Gastroesophageal sphincter (tissue), 4 donors: Measurements from ENCODE around the gene UBE2G2. TPM values are rescaled to one million over a fixed set of nuclear protein-coding genes. Genes with fewer than 3 reads are reported as not detected.

ENCODE experiments used
- ATAC-seq: fragments of 150-250 bp; one replicate; pipeline ENCODE4 v1.9.1; 2016; ENCODE audit warnings: mild to moderate bottlenecking, moderate library complexity
- H3K27ac ChIP-seq, 4 donors: fragments of 200-600 bp; sonication (generic) in 3 of 4; 1 replicate in 3 of 4; 2 replicates in 1 of 4; pipeline ENCODE4 v1.5.1; 2016 to 2019
- H3K27me3 ChIP-seq: fragments of 200-600 bp; sonication (generic); one replicate; pipeline ENCODE4 v1.5.1; 2019
- H3K36me3 ChIP-seq, 2 donors: fragments of 200-600 bp; sonication (generic); one replicate each; pipeline ENCODE4 v1.5.1; 2019; ENCODE audit warnings: control low read depth in 1 of 2
- H3K4me1 ChIP-seq, 3 donors: fragments of 200-600 bp; sonication (generic); 1 replicate in 2 of 3; 2 replicates in 1 of 3; pipeline ENCODE4 v1.5.1; 2016 to 2019; ENCODE audit warnings: control low read depth in 2 of 3
- H3K4me3 ChIP-seq, 2 donors: fragments of 200-600 bp; sonication (generic); one replicate each; pipeline ENCODE4 v1.5.1; 2019; ENCODE audit warnings: mild to moderate bottlenecking in 1 of 2, moderate library complexity in 1 of 2
- H3K9me3 ChIP-seq, 3 donors: fragments of 200-600 bp; sonication (generic); one replicate each; pipeline ENCODE4 v1.5.1; 2017 to 2019; ENCODE audit warnings: control low read depth in 2 of 3
- CTCF ChIP-seq, 4 experiments: fragments of 200-600 bp in 2 of 4; fragments of 450-650 bp in 2 of 4; sonication (generic) in 1 of 4; IDR thresholded peaks; one replicate each; pipeline ENCODE4 v1.5.1; 2017 to 2019; ENCODE audit warnings: antibody characterized with exemption in 4 of 4, mild to moderate bottlenecking in 2 of 4, moderate library complexity in 2 of 4
- EP300 ChIP-seq: sonication (generic); formaldehyde crosslinking; IDR thresholded peaks from one replicate; pipeline ENCODE4 v1.6.1; 2017; ENCODE audit warnings: antibody characterized with exemption, mild to moderate bottlenecking
- POLR2A ChIP-seq, 2 donors: fragments of 450-650 bp; IDR thresholded peaks; one replicate each; pipeline ENCODE4 v1.6.1; 2017; ENCODE audit warnings: antibody characterized with exemption in 2 of 2, mild to moderate bottlenecking in 2 of 2, moderate library complexity in 1 of 2
- POLR2AphosphoS5 ChIP-seq: sonication (generic); formaldehyde crosslinking; IDR thresholded peaks from one replicate; pipeline ENCODE4 v1.6.1; 2017; ENCODE audit warnings: antibody characterized with exemption
- WGBS, 2 donors: methylation state at CpG; one replicate each; pipeline ENCODE4 v1.1.5; 2018; ENCODE audit warnings: low coverage in 1 of 2; 5-methylcytosine and 5-hydroxymethylcytosine counted together
- total RNA-seq, 4 donors: library from RNA; depleted of rRNA; stranded (reverse); fragments of >200 nt; gene quantifications; one replicate each; pipeline ENCODE4 v1.1.0, GENCODE V29; 2016

The UBE2G2 gene
- total RNA-seq, 4 donors from 2014 or later, result 48.3 to 93.4 (median 83.9) TPM

GRCh38 chr21:44751799-44752636 lies 49.6 kb downstream of the UBE2G2 start:
- 80 to 91% methylated on average over 10 to 16 of the region's 34 CpGs for WGBS, 2 donors
- H3K27ac ChIP-seq, result no peak overlapping the region
- TF ChIP-seq POLR2A (IDR thresholded peaks at IDR 0.05) (no peak), CTCF (IDR thresholded peaks at IDR 0.05) (no peak), POLR2AphosphoS5 (no peak), EP300 (no peak)

GRCh38 chr21:44751186-44751798 lies 50.3 kb downstream of the UBE2G2 start:
- WGBS, 2 donors, result 79 to 100% methylated on average over 3 to 8 of the region's 24 CpGs
- Histone ChIP-seq H3K9me3 (peaks cover 0 to 18% (median 0%) of the 10 kb centered on the region in 3 donors), H3K27me3 (peaks cover 50% of the 10 kb centered on the region), H3K4me3 (no peak overlapping the region), H3K27ac (no peak overlapping the region), H3K4me1 (no peaks in the 10 kb centered on the region), H3K36me3 (no peaks in the 10 kb centered on the region)
- TF ChIP-seq POLR2AphosphoS5 (no peak), EP300 (no peak), POLR2A (IDR thresholded peaks at IDR 0.05) (peak in 1 of 2 donors; percentile 10), CTCF (IDR thresholded peaks at IDR 0.05) (no peak)
- ATAC-seq, result no peak

More at GRCh38 chr21:44751799-44752636, 49.6 kb downstream of the UBE2G2 start:
- Histone ChIP-seq H3K9me3 (peaks cover 0 to 18% (median 0%) of the 10 kb centered on the region in 3 donors), H3K36me3 (no peaks in the 10 kb centered on the region), H3K4me3 (no peak overlapping the region), H3K4me1 (no peaks in the 10 kb centered on the region), H3K27me3 (peaks cover 50% of the 10 kb centered on the region)
- ATAC-seq, result no peak

- Histone ChIP-seq H3K9me3 (peaks cover 0 to 18% (median 0%) of the 10 kb centered on the region in 3 donors), H3K36me3 (no peaks in the 10 kb centered on the region), H3K27ac (no peak overlapping the region), H3K27me3 (peaks cover 50% of the 10 kb centered on the region), H3K4me1 (no peaks in the 10 kb centered on the region), H3K4me3 (no peak overlapping the region)
- TF ChIP-seq POLR2A (IDR thresholded peaks at IDR 0.05), result no peak
- no peak for TF ChIP-seq CTCF (IDR thresholded peaks at IDR 0.05)
- 31 to 38% methylated on average over 11 to 12 of the region's 12 CpGs for WGBS, 2 donors
- ATAC-seq, result no peak
Measured at GRCh38 chr21:44750675-44751025, 51.0 kb downstream of the UBE2G2 start.

- 43 to 64% methylated on average over 6 of the region's 47 CpGs for WGBS, 2 donors
- Histone ChIP-seq H3K27ac (no peak overlapping the region), H3K36me3 (no peaks in the 10 kb centered on the region), H3K27me3 (peaks cover 50% of the 10 kb centered on the region), H3K9me3 (peaks cover 0 to 12% (median 0%) of the 10 kb centered on the region in 3 donors), H3K4me1 (no peaks in the 10 kb centered on the region), H3K4me3 (no peak overlapping the region)
- ATAC-seq, result no peak
- TF ChIP-seq POLR2A (IDR thresholded peaks at IDR 0.05) (no peak), POLR2AphosphoS5 (no peak), EP300 (no peak), CTCF (IDR thresholded peaks at IDR 0.05) (no peak)
Measured at GRCh38 chr21:44749759-44750674, 51.6 kb downstream of the UBE2G2 start.
